ENCODE results near the gene NCKAP5.
"Not testable (repeated sequence)": the region's sequence is repeated elsewhere in the genome, so short reads cannot be mapped to it uniquely, and the experiment has no call there.

NCKAP5 gene

DNA sequence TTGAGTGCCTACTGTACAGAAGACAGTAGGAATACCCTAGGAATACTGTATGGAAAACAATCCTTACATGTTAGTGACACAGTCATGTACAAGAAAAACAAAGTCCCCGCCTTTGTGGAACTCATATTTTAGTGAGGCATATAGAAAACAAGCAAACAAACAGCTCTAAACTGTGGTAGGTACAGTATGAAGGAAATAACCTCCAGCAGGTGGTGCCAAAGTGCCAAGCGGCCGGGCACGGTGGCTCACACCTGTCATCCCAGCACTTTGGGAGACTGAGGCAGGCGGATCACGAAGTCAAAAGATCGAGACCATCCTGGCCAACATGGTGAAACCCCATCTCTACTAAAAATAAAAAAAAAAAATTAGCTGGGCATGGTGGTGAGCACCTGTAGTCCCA lies 48.6 kb downstream of the NCKAP5 start:
- DNase-seq: not testable (repeated sequence)

DNA sequence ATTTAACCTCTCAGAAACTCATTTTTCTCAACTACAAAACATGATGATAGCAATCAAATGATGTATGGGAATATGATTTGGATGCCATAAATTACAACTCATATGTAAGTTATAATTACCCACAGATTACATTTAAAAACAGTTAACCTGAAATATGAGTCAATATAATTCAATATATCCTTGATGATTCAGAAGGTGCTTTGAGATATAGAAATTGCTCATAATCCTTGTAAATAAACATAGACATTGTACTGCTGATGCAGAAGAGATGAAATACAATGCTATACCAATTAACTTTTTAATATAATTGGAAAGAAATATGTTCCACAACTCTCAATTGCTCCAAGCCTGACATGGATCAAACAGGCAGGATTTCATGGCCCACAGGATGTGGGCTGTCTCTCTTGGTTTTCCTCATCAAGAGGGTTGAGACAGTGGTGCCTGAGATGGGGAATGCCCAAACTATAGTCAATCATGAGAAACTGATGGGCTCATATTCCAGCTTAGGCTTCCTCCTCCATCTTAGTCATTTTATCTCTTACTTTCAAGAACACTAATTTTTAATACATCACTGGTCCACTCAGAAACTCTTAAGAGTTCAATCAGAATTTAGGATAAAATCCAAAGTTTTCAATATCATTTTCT lies 49.4 kb downstream of the NCKAP5 start:
- DNase-seq: no peak

DNA sequence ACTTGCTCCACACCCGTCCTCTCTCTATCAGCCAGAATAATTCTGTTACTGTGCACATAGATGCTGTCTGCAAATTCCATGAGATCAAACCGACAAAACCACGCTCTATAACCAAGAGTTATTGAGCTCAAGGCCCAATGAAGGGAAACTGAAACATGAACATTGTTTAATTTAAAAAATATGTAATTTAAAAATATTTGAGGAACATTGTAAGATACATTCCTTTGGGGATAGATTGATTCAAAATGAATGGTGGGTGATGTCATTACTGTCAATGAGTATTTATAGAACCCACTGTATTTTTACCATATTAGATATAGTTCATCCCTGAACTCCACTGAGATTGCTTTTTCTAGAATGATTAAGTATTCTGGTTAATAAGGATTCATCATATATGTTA lies 50.4 kb downstream of the NCKAP5 start:
- no peak for DNase-seq

DNA sequence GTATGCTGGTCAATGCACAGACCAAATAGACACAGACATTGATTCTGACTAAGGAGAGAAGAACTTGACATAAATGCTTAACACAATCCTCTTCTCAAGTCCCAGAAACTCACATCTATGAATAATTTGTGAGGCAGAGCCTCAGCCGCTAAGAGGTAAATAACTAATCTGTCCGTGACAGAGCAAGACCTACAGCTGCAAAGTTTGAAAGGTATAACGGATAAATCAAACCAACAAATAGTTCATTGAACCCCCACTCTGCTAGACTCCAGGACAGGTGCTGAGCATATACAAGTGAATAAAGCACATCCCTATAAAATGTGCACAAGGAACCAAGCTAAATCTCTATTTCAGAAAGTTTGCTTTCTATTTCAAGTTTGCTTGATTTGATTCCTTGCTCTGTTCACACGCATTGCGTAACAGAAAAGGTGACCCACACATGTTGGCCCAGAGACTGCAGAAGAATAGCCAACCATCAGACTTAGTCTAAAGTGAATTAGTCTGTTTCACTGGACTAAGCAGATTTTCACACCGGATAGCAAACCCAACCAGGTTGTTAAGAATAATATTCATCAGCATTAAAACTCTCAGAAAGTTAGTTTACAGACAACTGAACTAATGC lies 51.7 kb downstream of the NCKAP5 start:
- DNase-seq: no peak

DNA sequence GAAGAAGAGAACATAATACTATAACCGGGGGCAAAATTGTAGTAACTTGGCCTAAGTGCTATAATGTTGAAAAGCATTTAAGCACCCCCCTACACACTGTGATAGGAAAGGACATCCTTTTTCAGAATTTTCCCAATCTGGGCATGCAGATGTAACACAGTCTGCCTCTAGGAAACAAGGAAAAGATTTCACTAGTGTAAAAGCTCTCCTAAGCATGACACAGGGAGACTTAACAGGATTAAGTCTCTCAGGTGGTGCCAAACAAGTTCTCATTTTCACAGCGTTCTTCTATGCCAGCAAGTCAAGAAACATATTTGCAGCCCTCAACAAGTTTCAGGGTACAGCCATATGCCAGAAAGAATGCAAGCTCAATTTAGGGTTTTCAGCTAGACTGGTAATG lies 53.0 kb downstream of the NCKAP5 start:
- no peak for DNase-seq

DNA sequence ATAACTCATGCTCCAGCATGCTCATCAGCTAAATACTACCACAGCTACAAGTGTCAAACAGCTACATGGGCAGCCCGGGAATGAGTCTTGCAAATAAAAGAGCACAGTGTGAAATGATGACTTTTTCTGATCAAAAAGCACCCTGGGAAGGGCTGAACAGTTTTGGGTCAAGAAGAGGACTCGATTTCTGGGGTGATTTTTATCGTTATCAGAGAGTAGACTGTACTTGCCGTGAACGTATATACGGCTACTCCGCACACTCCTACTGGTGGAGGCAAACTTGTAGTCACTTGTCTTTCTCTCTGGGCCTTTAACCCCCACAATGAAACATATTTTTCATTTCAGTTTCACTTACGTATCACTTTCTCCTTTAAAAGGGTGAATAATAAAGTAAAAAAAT lies 54.4 kb downstream of the NCKAP5 start:
- no peak for DNase-seq

DNA sequence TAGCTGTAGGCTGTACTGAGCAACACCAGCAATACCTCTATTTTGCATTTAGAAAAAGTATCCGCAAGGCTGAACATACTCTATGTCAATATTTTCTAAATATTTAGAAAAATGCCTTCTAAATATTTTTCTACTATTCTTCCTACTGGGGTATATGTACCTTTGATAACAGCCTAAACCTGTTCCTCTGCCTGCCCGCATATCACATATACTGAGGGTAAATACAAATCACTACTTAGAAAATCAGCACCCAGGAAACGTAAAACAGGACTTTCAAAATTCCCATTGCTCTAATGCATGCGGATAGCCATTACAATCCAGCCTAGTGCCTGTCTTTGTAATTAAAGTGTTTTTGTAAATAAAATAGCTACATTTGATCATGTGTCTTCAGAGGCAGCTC lies 56.1 kb downstream of the NCKAP5 start:
- DNase-seq: no peak

DNA sequence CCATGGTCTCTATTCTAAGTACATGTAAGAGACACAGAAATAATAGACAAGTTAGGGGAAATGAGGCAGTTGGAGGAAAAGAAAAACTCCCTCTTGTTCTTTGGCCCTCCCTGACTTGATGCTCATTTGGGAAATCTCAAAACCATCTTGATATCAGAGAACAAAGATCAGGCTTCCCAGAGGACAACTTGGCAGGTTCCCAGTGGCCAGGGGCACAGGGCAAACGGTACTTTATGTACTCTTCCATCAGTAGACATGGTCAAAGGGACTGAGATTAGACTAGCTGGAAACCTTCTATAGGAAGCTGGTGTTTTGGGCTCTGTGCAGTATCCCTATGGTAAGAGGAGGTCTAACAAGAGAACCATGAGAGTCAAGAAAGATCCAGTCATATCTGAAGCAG lies 56.6 kb downstream of the NCKAP5 start:
- DNase-seq: no peak

DNA sequence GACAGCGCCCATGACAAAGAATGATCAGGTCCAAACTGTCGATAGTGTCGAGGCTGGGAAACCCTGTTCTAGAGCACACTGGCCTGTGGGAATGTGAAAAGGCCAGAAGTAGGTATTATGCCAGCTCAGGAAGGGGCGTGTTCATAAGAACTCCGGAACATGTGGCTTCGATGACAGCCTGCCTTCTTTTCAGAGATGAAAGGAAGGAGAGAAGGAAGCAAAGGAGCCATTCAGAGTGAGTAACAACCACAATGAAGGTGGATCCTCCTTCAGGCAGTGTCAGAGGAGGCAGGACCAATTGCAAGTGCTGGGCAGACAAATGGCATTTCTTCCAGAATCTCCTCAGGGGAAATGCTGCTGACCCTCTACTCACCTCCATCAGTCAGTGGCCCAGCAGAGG lies 58.5 kb downstream of the NCKAP5 start:
- DNase-seq: no peak

GRCh38 chr2:133508546-133509165 lies 59.6 kb downstream of the NCKAP5 start:
- no peak for DNase-seq

DNA sequence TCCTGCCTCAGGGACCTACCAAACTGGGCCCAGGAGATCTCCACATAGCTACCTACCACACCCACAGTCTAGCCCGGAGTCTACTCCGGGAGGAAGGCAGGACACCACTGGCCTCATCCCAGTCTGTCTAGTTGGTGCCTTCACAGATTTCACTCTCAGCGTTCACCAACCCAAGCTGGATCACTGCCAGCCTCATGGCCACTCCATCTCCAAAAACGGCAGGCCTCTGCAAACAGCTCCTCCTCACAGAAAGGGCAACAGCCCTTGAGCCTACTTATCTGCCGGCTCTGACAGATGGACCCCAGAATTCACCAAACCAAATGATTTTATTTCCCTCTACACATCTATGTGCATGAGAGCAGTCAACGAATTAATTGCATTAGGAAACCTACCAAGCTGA lies 61.3 kb downstream of the NCKAP5 start:
- DNase-seq: no peak

- DNase-seq: no peak
Measured at GRCh38 chr2:133504566-133505505, 63.4 kb downstream of the NCKAP5 start.

DNA sequence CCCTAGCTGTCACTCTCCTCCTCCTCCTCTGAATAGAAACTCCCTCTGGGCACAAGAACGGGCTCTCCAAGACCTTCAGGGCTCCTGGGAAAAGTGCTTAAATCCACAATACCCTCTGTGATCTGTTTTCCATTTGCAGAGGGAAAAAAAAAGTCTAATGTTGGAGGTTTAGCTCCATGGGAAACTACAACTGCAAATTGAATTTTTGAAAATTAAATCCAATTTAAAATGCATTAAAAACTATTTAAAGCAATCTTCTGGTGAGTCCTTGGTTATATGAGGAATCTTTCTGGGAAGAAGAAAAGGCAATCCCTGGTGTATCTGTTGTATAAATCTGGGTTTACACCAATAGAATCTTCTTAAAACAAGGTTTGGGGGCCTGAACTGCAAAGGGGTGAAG lies 64.3 kb downstream of the NCKAP5 start:
- DNase-seq: no peak

DNA sequence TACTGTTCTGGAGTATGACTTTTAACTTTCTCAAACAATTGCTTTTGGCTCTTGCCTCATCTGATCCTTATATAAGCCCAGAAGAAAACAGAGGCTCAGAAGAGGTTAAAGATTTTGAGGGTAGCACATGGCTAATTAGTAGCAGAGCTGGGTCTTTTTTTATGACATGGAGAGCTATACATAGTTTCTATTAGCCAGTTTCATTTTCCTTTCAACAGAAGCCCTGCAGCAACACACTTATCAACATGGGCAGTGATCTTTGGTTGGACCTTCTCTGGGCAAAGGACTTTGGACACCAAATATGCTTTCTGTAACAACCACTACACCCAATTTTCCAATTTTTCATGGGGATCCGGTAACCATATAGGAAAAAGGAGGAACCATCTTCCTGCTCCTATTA lies 64.9 kb downstream of the NCKAP5 start:
- no peak for DNase-seq

GRCh38 chr2:133502678-133503077 lies 65.6 kb downstream of the NCKAP5 start:
- DNase-seq: no peak

- no peak for DNase-seq
Measured at GRCh38 chr2:133500917-133501316, 67.3 kb downstream of the NCKAP5 start.

DNA sequence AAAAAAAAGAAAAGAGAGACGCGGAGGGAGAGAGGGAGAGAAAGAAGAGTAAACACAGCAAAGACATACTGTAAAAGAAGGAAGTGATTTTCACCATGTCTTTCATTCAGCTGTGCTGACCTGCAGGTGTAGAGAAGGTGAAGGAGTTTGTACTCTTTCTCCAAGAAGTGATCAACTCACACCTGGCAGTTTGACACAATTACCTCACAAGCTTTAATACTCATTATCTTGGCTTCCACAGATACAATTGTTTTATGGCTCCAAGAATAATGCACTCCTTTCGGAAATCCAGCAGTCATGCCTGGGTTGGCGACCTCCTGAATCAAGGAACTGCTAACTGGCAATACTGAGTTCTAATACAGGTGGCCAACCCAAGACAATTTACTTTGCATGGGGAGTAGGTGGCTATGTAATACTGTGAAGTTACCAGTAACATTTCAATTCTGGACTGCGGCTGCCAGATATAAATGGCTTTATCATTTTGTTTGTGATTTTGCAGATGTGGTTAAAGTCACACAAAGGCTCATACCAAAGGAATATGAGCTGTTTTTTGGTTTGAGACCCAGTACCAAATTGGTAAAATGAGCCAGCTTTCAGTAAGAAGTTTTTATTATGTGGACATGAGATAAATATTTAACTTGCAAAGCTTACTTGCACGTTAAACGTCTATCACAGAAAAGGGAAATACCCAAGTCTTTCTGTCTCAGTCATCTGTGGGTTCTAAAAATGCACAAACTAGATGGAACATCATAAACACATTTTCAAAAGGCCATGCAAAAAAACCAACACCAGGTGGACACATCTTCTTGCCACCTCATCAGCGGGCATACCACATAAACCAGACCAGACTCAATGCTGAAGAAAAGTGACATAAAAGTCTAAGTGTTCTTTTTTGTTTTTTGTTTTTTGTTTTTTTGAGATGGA lies 69.3 kb downstream of the NCKAP5 start:
- no peak for DNase-seq

GRCh38 chr2:133497951-133498565 lies 70.2 kb downstream of the NCKAP5 start:
- no peak for DNase-seq

- no peak for DNase-seq
Measured at GRCh38 chr2:133497270-133497893, 70.9 kb downstream of the NCKAP5 start.

GRCh38 chr2:133496501-133497269 lies 71.6 kb downstream of the NCKAP5 start:
- no peak for DNase-seq

- no peak for DNase-seq
Measured at GRCh38 chr2:133495226-133495625, 73.0 kb downstream of the NCKAP5 start.

Data from activated CD4-positive, alpha-beta T cell treated with anti-CD3 and anti-CD28 coated beads for 1 hour (primary cell).